Heart right ventricle (tissue), 16 donors: ENCODE measurements around the gene INPP5A. TPM values are rescaled to one million over a fixed set of nuclear protein-coding genes. Genes with fewer than 3 reads are reported as not detected.

Source experiments
- ATAC-seq, 8 donors: fragments of 200-7000 bp; cut with Tn5 transposase; one replicate each; pipeline ENCODE4 v1.9.1; 2020; ENCODE audit warnings: mild to moderate bottlenecking in 8 of 8, moderate library complexity in 8 of 8, moderate number of reproducible peaks in 1 of 8
- DNase-seq, 2 donors: peaks; one replicate each; pipeline ENCODE4 v3.0.0-alpha.2; 2020
- H3K27ac ChIP-seq, 10 donors: fragments of 200-600 bp; sonication (generic) in 2 of 10; one replicate each; pipeline versions ENCODE4 v1.5.0 to v1.8.0; 2020 to 2022; ENCODE audit warnings: mild to moderate bottlenecking in 3 of 10
- H3K27me3 ChIP-seq, 7 donors: fragments of 200-600 bp; one replicate each; pipeline ENCODE4 v1.8.0; 2021 to 2022; ENCODE audit warnings: mild to moderate bottlenecking in 2 of 7
- H3K36me3 ChIP-seq, 9 donors: fragments of 200-600 bp; sonication (generic) in 1 of 9; one replicate each; pipeline versions ENCODE4 v1.5.0 to v1.8.0; 2020 to 2022; ENCODE audit warnings: mild to moderate bottlenecking in 2 of 9
- H3K4me1 ChIP-seq, 9 donors: fragments of 200-600 bp; sonication (generic) in 1 of 9; one replicate each; pipeline versions ENCODE4 v1.5.0 to v1.8.0; 2020 to 2022; ENCODE audit warnings: mild to moderate bottlenecking in 4 of 9
- H3K4me3 ChIP-seq, 10 donors: fragments of 200-600 bp; sonication (generic) in 2 of 10; one replicate each; pipeline versions ENCODE4 v1.5.0 to v1.8.0; 2020 to 2022; ENCODE audit warnings: mild to moderate bottlenecking in 7 of 10, moderate library complexity in 2 of 10
- H3K9me3 ChIP-seq, 11 donors: fragments of 200-600 bp in 10 of 11; sonication (generic) in 2 of 11; one replicate each; pipeline versions ENCODE4 v1.5.0 to v1.8.0; 2013 to 2022; ENCODE audit warnings: mild to moderate bottlenecking in 2 of 11, control low read depth in 1 of 11, moderate library complexity in 1 of 11
- CTCF ChIP-seq, 9 donors: fragments of 200-600 bp; sonication (generic) in 2 of 9; IDR thresholded peaks; one replicate each; pipeline versions ENCODE4 v1.5.0 to v1.8.0; 2021 to 2022; ENCODE audit warnings: antibody characterized with exemption in 9 of 9, mild to moderate bottlenecking in 5 of 9, moderate library complexity in 1 of 9
- WGBS, 2 donors: extraction: QIAGEN DNeasy Blood & Tissue Kit; methylation state at CpG; one replicate each; pipeline ENCODE4 v1.1.7; 2013; ENCODE audit warnings: inconsistent platforms in 1 of 2; 5-methylcytosine and 5-hydroxymethylcytosine counted together
- intact Hi-C, 10 donors: fragments of 100-400 bp; cut with DNase I; formaldehyde crosslinking; loops; one replicate each; pipeline versions ENCODE4 v1.11.1 to v1.14.2; 2022
- polyA plus RNA-seq, 2 donors: library from polyadenylated mRNA; stranded (reverse); fragments of 200-250 nt; gene quantifications; one replicate each; pipeline ENCODE4 v1.2.3, GENCODE V29; 2013
- total RNA-seq, 10 donors: library from RNA; stranded (reverse); fragmentation: NEBNext Ultra II Directional in 3 of 10; extraction: Animal tissue kit (Norgen Biotek cat#: 25700) in 3 of 10; gene quantifications; one replicate each; pipeline versions ENCODE4 v1.2.1 to v1.2.4, GENCODE V29; 2021 to 2023
- donor health status: Arrhythmogenic right ventricular cardiomyopathy.
- donor health status: ischemic (EF 13 %, LVEDD 7.1; RV severe dilation, severe dysfunction).
- donor health status: healthy with polysubstance abuse.
- donor health status: DM: no; HTN: yes; CAD: no.
- donor health status: DM: no; HTN: no; CAD: no.
- donor health status: ischemic (EF 25% LVEDD 6.9; RV normal size, moderate dysfunction).
- donor health status: ischemic (EF 25% LVEDD 5.7; RV mildly dilated, moderate dysfunction).
- donor health status: healthy.
- donor health status: DM: yes; HTN: yes; CAD: no.
- donor health status: Ischemic cardiomyopathy.
- donor health status: ischemic (EF 35%, LVEDD 5.7; RV mildly dilated, moderate dysfunction).
- donor health status: nonischemic (EF 11% LVEDD 7.7; RV severe dilation, severe dysfunction).
- donor health status: DM: yes; HTN: yes; CAD: no.
- donor health status: PGD.
- donor health status: ischemic (EF 29% LVEDD 5.4; RV normal size, mild dysfunction).
- donor health status: nonischemic (EF 23%, LVEDD 6.1; RV moderate dilation, normal function).

INPP5A gene
- total and polyA plus RNA-seq, 12 donors: 30.4 to 122 (median 106) TPM

- no peak overlapping the region for H3K4me3 ChIP-seq
- H3K27ac ChIP-seq: no peak overlapping the region
- H3K4me1 ChIP-seq: peaks cover 0 to 8% (median 0%) of the 10 kb centered on the region in 9 donors
- ATAC-seq (no peak), DNase-seq (no peak)
- TF ChIP-seq CTCF (IDR thresholded peaks at IDR 0.05): no peak
- H3K9me3 ChIP-seq: no peaks in the 10 kb centered on the region
- WGBS, 2 donors: 94 to 96% methylated on average over 13 of the region's 13 CpGs
- intact Hi-C loops: no loop called here
- no peaks in the 10 kb centered on the region for H3K27me3 ChIP-seq
- H3K36me3 ChIP-seq: peaks cover 0 to 73% (median 3%) of the 10 kb centered on the region in 9 donors
Observed at GRCh38 chr10:132727411-132727810, 189.8 kb downstream of the INPP5A start.

GRCh38 chr10:132728321-132728720 lies 190.7 kb downstream of the INPP5A start:
- intact Hi-C loops: no loop called here
- Histone ChIP-seq H3K27me3 (no peaks in the 10 kb centered on the region), H3K4me3 (no peak overlapping the region), H3K9me3 (no peaks in the 10 kb centered on the region), H3K4me1 (peaks cover 0 to 3% (median 0%) of the 10 kb centered on the region in 9 donors), H3K36me3 (peaks cover 0 to 81% (median 3%) of the 10 kb centered on the region in 9 donors), H3K27ac (no peak overlapping the region)
- no peak for ATAC-seq
- TF ChIP-seq CTCF (IDR thresholded peaks at IDR 0.05): no peak
- no peak for DNase-seq
- 94 to 95% methylated on average over 19 of the region's 19 CpGs for WGBS, 2 donors

- no peak for TF ChIP-seq CTCF (IDR thresholded peaks at IDR 0.05)
- ATAC-seq (no peak), DNase-seq (no peak)
- WGBS, 2 donors: 94 to 95% methylated on average over 22 of the region's 22 CpGs
- Histone ChIP-seq H3K27me3 (no peaks in the 10 kb centered on the region), H3K4me1 (peaks cover 0 to 1% (median 0%) of the 10 kb centered on the region in 9 donors), H3K27ac (no peak overlapping the region), H3K9me3 (no peaks in the 10 kb centered on the region), H3K36me3 (peaks cover 0 to 84% (median 3%) of the 10 kb centered on the region in 9 donors), H3K4me3 (no peak overlapping the region)
- intact Hi-C loops: no loop called here
Observed at GRCh38 chr10:132728741-132729140, 191.2 kb downstream of the INPP5A start.

GRCh38 chr10:132729810-132730572 lies 192.4 kb downstream of the INPP5A start:
- ATAC-seq: peak in 1 of 8 donors; percentile 9
- Histone ChIP-seq H3K4me1 (no peaks in the 10 kb centered on the region), H3K27ac (no peak overlapping the region), H3K36me3 (peaks cover 0 to 86% (median 3%) of the 10 kb centered on the region in 9 donors), H3K4me3 (no peak overlapping the region), H3K27me3 (no peaks in the 10 kb centered on the region), H3K9me3 (no peaks in the 10 kb centered on the region)
- intact Hi-C loops: no loop called here
- DNase-seq: no peak
- 87 to 89% methylated on average over 29 of the region's 29 CpGs for WGBS, 2 donors
- no peak for TF ChIP-seq CTCF (IDR thresholded peaks at IDR 0.05)
